IPS DF 4.7 (cell line): ENCODE measurements around the gene NPDC1.

Experiments
- DNase-seq: peaks from one replicate; pipeline ENCODE4 v3.0.0-alpha.2; 2013; ENCODE audit warnings: low spot score; ENCODE audit errors: extremely low read depth

NPDC1 gene, protein sequence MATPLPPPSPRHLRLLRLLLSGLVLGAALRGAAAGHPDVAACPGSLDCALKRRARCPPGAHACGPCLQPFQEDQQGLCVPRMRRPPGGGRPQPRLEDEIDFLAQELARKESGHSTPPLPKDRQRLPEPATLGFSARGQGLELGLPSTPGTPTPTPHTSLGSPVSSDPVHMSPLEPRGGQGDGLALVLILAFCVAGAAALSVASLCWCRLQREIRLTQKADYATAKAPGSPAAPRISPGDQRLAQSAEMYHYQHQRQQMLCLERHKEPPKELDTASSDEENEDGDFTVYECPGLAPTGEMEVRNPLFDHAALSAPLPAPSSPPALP

GRCh38 chr9:137046088-137046787 is at the start of gene NPDC1:
Gene NPDC1, minus strand, starts transcription at chr9:137046177. Its CDS starts 188 bp downstream, at chr9:137045989.
- DNase-seq, result no peak

GRCh38 chr9:137089232-137089947 is 43.4 kb upstream of the NPDC1 start:
- no peak for DNase-seq

DNA sequence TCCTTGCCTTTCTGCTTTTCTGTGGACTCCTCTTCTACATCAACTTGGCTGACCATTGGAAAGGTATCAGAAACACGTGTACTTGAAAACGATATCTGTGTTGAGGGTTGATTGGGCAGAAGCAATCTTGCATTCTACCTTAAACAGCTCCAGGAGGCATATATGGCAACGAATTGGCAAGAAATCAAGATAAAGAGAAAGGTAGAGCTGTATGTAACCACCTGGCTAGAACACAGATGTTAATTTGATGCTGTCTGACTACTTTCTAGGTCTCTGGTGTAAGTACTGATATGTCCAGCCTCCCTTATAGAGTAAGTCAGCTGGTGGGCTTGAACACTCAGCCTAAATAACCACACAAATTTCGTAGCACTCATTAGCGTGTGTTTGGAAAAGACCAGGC is 42.1 kb upstream of the NPDC1 start:
- DNase-seq, result no peak

DNA sequence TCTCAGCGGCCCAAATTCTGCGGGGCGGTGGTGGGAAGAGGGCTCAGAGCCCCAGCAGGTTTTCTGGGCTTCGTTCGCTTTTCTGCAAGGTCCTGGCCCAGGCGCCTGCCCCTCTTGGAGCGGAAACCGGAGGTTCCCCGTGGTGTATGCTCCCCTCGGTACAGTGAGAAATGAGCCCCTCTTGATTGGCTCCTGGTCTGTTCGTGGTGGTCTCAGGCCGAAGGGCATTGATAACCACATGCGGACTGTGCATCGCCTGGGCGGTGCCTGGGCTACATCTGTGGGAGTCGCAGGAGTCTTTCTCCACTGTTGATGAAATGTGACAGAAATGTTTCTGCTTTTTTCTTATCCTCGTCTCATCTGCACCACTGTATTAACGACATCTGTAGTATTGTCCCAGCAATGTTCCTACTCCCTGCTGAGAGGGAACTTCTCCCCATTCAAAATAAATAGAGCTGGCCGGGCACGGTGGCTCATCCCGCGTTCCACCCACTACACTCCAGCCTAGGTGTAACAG is 41.5 kb upstream of the NPDC1 start:
- DNase-seq, result no peak

DNA sequence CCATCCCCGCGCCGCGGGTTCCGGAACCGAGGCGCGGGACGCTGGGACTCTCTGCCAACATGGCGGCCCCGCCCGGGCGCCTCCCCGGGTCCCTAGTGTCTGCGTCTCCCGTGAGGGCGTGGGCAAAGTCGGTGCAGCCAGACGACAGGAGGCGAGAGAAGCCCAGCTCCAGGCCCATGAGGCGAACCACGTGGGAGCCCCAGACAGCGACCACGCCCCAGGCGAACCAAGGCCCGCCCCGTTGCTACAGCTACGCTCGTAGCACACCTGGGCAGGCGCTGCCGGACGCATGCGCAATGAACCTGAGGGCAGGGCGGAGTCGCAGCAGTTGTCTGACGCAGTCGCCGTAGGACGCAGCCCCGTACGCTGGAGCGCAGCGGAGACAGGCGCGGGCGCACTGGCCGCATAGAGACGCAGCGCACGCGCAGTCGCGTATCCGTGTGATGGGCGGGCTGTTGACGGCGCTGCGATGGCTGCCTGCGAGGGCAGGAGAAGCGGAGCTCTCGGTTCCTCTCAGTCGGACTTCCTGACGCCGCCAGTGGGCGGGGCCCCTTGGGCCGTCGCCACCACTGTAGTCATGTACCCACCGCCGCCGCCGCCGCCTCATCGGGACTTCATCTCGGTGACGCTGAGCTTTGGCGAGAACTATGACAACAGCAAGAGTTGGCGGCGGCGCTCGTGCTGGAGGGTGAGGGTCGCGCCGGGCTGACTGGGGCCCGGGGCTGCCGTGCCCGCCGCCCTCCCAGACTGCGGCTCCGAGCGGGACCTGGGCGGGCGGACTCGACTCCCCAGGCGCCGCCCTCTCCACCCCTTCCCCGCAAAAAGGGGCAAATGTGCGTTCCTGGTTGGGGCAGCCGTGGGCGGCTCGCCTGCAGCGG is 40.8 kb upstream of the NPDC1 start, which contains the start of gene MAN1B1:
TSS of gene MAN1B1 (plus strand) at position 455 of the 878 bp plus-strand sequence. CDS start at position 470, 15 bp downstream.
- DNase-seq, result peak; percentile 98

DNA sequence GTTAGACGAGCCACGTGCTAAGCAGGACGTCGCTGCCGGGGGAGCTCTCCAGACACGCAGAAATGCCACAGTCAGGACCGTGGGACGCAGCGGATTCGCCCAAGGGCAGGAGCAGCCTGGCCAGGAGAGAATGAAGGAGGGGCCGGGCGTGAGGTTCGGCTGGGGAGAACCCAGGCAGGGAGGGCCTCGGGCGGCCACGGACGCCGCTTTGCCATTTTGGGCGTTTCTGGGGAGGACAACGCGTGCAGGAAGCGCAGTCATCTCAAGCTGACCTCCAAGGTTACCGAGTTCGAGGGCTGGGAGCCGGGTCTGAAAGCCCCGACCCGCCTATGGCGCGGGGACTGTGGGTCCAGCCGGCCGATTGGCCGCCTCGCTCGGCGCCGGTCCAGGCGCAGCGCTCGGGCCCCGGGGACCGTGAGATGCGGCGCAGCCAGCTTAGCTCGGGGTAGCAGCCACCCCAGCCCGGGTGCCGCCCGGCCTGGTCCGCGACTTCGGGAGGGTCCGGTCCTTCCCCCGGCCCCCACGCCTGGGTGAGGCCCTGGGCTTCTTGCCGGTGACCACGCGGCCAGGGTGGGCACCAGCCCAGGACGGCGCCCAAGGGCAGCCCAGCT is 40.0 kb upstream of the NPDC1 start:
- no peak for DNase-seq

DNA sequence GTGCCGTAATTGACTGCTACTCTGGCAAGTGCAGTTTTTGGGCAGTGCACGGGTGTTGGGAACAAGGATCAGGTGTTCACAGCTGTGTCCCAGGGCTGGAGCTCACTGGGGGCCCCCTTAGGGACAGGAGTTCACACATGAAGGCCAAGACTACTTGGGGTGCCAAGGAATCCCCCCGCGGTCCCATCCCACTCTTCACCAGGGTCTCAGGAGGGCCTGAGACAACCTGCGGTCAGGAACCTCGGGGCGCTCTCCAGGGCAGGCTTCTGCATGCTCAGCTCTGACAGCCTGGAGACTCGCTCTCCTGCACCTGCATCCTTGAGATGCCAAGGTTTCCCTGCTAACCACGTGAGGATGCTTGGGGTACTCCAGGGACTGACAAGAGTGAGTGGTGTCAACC is 38.5 kb upstream of the NPDC1 start:
- no peak for DNase-seq

- DNase-seq, result no peak
Observed at GRCh38 chr9:137083394-137084004, 37.5 kb upstream of the NPDC1 start.

- no peak for DNase-seq
Observed at GRCh38 chr9:137082925-137083290, 36.9 kb upstream of the NPDC1 start.

- no peak for DNase-seq
Observed at GRCh38 chr9:137082222-137082924, 36.4 kb upstream of the NPDC1 start.

DNA sequence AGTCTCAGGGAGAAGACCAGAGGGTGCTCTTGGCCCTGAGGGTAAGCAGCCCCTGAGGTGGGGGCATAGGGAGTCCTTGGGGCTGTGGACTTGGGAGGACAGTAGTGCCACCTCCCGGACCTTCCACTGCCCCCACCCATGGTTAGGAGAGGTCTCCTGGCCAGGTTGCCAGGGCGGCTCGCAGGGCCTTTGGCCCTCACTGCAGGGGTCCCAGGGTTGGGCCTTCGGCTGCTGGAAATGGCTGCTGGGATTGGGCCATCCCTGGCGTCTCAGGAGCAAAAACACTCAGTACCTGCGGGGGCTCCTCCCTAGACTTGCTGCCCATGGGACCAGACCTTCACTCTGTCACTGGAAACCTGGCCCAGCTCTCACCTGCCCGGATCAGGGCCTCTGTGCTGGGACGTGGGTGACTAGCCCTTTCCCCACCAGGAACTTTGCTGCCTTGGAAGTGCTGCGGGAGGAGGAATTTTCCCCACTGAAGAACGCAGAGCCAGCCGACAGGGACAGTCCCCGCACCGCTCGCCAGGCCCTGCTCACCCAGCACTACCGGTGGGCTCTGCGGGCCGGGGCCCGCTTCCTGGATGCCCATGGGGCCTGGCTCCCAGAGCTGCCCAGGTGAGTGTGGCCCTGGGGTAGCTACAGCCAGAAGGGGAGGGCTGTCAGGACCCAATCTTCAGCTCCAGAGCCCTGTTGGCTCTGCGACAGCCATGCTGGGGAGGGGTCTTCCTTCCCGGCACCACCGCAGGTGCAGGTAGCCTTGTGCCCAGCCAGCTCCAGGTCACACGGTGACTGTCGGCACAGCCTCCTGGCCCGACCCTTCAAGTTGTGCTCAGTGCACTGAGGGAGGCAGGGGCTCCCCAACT is 34.5 kb upstream of the NPDC1 start:
- DNase-seq, result no peak

- DNase-seq, result no peak
Observed at GRCh38 chr9:137079401-137079787, 33.4 kb upstream of the NPDC1 start.

DNA sequence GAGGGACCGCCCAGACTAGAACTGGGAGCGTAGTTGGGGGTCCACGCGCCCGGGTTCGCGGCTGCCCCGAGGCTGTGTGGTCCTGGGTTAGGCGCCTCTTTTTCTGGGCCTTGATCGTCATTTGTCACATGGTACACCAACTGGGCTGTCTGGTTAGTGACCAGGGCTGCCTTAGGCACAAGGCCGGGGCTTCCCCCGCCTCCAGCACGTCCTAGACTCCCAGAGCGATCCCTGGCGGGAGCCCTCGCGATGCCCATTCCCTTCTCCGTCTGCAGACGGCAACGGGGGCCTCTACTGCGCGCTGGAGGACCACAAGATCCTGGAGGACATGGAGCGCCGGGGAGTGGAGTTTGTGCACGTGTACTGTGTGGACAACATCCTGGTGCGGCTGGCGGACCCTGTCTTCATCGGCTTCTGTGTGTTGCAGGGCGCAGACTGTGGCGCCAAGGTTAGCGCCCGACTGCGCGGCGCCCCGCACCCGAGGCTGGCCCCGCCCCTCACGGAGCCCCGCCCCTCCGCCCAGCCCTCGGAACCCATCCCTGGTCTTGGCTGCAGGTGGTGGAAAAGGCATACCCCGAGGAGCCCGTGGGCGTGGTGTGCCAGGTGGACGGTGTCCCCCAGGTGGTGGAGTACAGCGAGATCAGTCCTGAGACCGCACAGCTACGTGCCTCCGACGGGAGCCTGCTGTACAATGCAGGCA is 32.9 kb upstream of the NPDC1 start:
- no peak for DNase-seq

GRCh38 chr9:137077758-137078693 is 32.0 kb upstream of the NPDC1 start:
- no peak for DNase-seq

DNA sequence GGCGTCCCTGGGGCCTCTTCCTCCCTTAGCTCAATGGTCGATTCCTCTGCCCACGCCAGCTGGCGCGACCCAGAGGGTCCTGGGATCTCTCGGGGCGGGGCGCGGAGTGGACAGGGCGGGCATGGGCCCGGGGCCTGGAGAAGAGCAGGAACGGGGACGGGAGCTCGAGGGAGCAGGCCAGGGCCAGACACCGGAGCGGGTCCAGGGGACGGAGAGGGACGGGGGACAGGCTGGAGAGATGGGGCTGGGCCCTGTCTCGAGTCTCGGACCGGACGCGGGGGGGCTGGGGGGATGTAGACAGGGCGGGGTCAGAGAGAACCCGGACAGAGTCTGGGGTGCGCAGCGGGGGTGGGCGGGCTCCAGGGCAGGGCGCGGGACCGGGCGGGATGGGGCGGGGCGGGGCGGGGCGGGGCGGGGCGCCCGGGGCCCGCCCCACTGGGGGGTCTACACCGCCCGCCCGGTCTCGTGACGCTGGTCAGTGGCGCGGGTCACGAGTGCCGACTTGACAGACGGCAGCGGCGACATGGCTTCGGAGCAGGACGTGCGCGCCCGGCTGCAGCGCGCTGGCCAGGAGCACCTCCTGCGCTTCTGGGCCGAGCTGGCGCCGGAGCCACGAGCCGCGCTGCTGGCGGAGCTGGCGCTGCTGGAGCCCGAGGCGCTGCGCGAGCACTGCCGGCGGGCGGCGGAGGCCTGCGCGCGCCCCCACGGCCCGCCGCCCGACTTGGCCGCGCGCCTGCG is 31.2 kb upstream of the NPDC1 start, which contains the start of gene UAP1L1:
TSS of gene UAP1L1 (plus strand) at position 508 of the 738 bp plus-strand sequence. CDS start at position 524, 16 bp downstream.
- DNase-seq, result no peak

DNA sequence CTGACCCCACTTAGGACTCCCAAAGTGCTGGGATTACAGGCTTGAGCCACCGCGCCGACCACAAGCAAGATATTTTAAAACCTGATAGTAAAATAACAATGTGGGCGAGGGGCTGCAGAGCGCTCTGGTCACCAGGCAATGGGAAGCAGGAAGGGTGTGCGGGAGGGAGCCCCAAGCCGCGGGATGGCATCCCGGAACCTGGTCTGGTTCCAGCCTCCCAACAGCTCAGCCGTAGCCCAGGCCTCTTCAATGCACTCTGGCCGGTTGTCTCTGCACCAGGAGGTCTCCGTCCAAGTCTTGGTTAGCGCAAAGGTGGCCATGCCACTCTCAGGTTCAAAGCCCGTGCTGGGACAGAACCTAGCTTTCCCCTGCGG is 30.6 kb upstream of the NPDC1 start:
- no peak for DNase-seq
